HepG2 (cell line): ENCODE measurements around the gene KCND3. TPM values are rescaled to one million over a fixed set of nuclear protein-coding genes. Genes with fewer than 3 reads are reported as not detected.

Experiments used
- CBX1 ChIP-seq: IDR thresholded peaks from one replicate; pipeline ENCODE4 v1.6.1; 2016; ENCODE audit warnings: antibody characterized with exemption, low read depth
- CCDC6 ChIP-seq: sonication (generic); formaldehyde crosslinking; IDR thresholded peaks from 2 replicates; pipeline ENCODE4 v1.8.1; 2022; ENCODE audit warnings: mild to moderate bottlenecking, missing genetic modification reagents, moderate library complexity
- HOXA3 ChIP-seq: sonication (generic); formaldehyde crosslinking; IDR thresholded peaks from 2 replicates; pipeline ENCODE4 v1.5.0; 2020; ENCODE audit warnings: missing genetic modification reagents
- JUN ChIP-seq: sonication (generic); formaldehyde crosslinking; IDR thresholded peaks from 2 replicates; pipeline ENCODE4 v1.4.0; 2020; ENCODE audit warnings: mild to moderate bottlenecking, missing genetic modification reagents
- JUND ChIP-seq: sonication (generic); formaldehyde crosslinking; IDR thresholded peaks from 2 replicates; pipeline ENCODE4 v1.8.0; 2022; ENCODE audit warnings: mild to moderate bottlenecking, missing genetic modification reagents
- NPAS2 ChIP-seq: sonication (generic); formaldehyde crosslinking; IDR thresholded peaks from 2 replicates; pipeline ENCODE4 v1.8.0; 2022; ENCODE audit warnings: mild to moderate bottlenecking, missing genetic modification reagents, borderline replicate concordance
- NR2F2 ChIP-seq: IDR thresholded peaks from 2 replicates; pipeline ENCODE4 v1.6.1; 2012; ENCODE audit warnings: low read depth, inconsistent platforms, borderline replicate concordance
- RXRB ChIP-seq: IDR thresholded peaks from 2 replicates; pipeline ENCODE4 v1.6.1; 2016; ENCODE audit warnings: borderline replicate concordance, missing genetic modification reagents, missing compliant biosample characterization
- SRY ChIP-seq: sonication (generic); formaldehyde crosslinking; IDR thresholded peaks from 2 replicates; pipeline ENCODE4 v1.8.0; 2022; ENCODE audit warnings: mild to moderate bottlenecking, missing genetic modification reagents
- STAG1 ChIP-seq: sonication (generic); formaldehyde crosslinking; IDR thresholded peaks from 2 replicates; pipeline ENCODE4 v1.4.0; 2020; ENCODE audit warnings: missing genetic modification reagents
- ZNF431 ChIP-seq: sonication (generic); formaldehyde crosslinking; IDR thresholded peaks from 2 replicates; pipeline ENCODE4 v1.9.0; 2022; ENCODE audit warnings: missing genetic modification reagents, low read depth, mild to moderate bottlenecking, borderline replicate concordance
- ZNF557 ChIP-seq: sonication (generic); formaldehyde crosslinking; IDR thresholded peaks from 2 replicates; pipeline ENCODE4 v1.4.0; 2020; ENCODE audit warnings: missing genetic modification reagents
- ZNF607 ChIP-seq: sonication (generic); formaldehyde crosslinking; IDR thresholded peaks from 2 replicates; pipeline ENCODE4 v1.5.1; 2020; ENCODE audit warnings: missing genetic modification reagents, mild to moderate bottlenecking, borderline replicate concordance
- ZNF841 ChIP-seq: sonication (generic); formaldehyde crosslinking; IDR thresholded peaks from 2 replicates; pipeline ENCODE4 v1.8.1; 2023; ENCODE audit warnings: missing genetic modification reagents, borderline replicate concordance
- ZNF850 ChIP-seq: sonication (generic); formaldehyde crosslinking; conservative IDR thresholded peaks from 2 replicates; pipeline ENCODE4 v1.9.0; 2021; ENCODE audit warnings: mild to moderate bottlenecking, missing genetic modification reagents
- ZSCAN20 ChIP-seq: sonication (generic); formaldehyde crosslinking; IDR thresholded peaks from 2 replicates; pipeline ENCODE4 v1.4.0; 2020; ENCODE audit warnings: missing genetic modification reagents, mild to moderate bottlenecking, borderline replicate concordance
- ZSCAN22 ChIP-seq: sonication (generic); formaldehyde crosslinking; IDR thresholded peaks from 2 replicates; pipeline ENCODE4 v1.4.0; 2020; ENCODE audit warnings: mild to moderate bottlenecking, missing genetic modification reagents
- polyA plus RNA-seq, 8 experiments: library from polyadenylated mRNA; depleted of rRNA in 3 of 8; stranded (reverse) in 7 of 8; unstranded in 1 of 8; fragments of >200 nt; fragmentation: Illumina TruSeq in 4 of 8; extraction: Trizol in 4 of 8; gene quantifications; 2 replicates each; pipeline versions ENCODE4 v1.2.1 to v1.2.3, GENCODE V29; 2011 to 2016; ENCODE audit warnings: low read depth in 4 of 8, missing spikeins in 1 of 8, mixed read lengths in 1 of 8; ENCODE audit not compliant: insufficient read depth in 1 of 8
- total RNA-seq, 5 experiments: library from RNA; depleted of rRNA; stranded (reverse); fragments of >200 nt; fragmentation: Illumina TruSeq; extraction: Trizol; gene quantifications; 2 replicates each; pipeline ENCODE4 v1.2.3, GENCODE V29; 2016; ENCODE audit warnings: low read depth in 1 of 5
- TF ChIP-seq, protein P1 (sequence below): sonication (generic); formaldehyde crosslinking; IDR thresholded peaks from 2 replicates; pipeline ENCODE4 v1.4.0; 2020; ENCODE audit warnings: missing genetic modification reagents, borderline replicate concordance
- TF ChIP-seq, protein P2 (sequence below): sonication (generic); formaldehyde crosslinking; IDR thresholded peaks from 2 replicates; pipeline ENCODE4 v1.5.0; 2020; ENCODE audit warnings: missing genetic modification reagents
- TF ChIP-seq, protein P3 (sequence below): sonication (generic); formaldehyde crosslinking; IDR thresholded peaks from 2 replicates; pipeline ENCODE4 v1.5.1; 2020; ENCODE audit warnings: missing genetic modification reagents, mild to moderate bottlenecking, borderline replicate concordance

Gene KCND3
- total and polyA plus RNA-seq, 2 of the 13 experiments (the other 11 are each of a cell fraction or from before 2014, with no cell fraction given), result 0.04 TPM; not detected in 1

DNA sequence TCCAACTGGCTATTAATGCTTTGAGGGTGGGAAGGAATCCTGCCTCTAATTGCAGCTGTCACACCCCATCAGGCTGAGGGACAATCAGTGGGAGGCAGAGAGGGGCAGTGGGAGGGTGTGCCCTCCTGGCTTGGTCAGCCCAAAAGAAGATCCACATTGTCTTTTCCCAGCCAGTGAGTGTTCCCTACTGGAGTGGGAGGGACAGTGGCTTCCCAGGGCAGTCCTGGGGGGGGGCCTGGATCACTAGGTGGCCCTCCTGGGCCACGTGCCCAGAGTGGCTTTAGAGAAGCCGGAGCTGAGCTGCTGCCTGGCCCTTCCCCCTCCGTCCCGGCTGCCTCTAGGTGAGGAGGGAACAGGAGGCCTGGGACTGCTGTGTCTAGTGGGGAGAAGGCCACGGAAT, 264.3 kb downstream of the KCND3 start (continued):
- TF ChIP-seq ZSCAN20 (no peak), ZNF557 (CRISPR knock-in tag) (no peak), ZSCAN22 (CRISPR knock-in tag) (no peak), JUN (CRISPR knock-in tag) (no peak), SRY (no peak), ZNF431 (CRISPR knock-in tag) (no peak), ZNF841 (no peak), CCDC6 (CRISPR knock-in tag) (no peak), NPAS2 (no peak), JUND (no peak), ZNF850 (CRISPR knock-in tag) (no peak), RXRB (CRISPR knock-in tag) (no peak), NR2F2 (no peak), ZNF607 (no peak), CBX1 (no peak), STAG1 (CRISPR knock-in tag) (0 out of 2 replicates have a peak, but pooled peaks have one; percentile 19), HOXA3 (CRISPR knock-in tag) (0 out of 2 replicates have a peak, but pooled peaks have one; percentile 13)
- TF ChIP-seq, protein P1, sequence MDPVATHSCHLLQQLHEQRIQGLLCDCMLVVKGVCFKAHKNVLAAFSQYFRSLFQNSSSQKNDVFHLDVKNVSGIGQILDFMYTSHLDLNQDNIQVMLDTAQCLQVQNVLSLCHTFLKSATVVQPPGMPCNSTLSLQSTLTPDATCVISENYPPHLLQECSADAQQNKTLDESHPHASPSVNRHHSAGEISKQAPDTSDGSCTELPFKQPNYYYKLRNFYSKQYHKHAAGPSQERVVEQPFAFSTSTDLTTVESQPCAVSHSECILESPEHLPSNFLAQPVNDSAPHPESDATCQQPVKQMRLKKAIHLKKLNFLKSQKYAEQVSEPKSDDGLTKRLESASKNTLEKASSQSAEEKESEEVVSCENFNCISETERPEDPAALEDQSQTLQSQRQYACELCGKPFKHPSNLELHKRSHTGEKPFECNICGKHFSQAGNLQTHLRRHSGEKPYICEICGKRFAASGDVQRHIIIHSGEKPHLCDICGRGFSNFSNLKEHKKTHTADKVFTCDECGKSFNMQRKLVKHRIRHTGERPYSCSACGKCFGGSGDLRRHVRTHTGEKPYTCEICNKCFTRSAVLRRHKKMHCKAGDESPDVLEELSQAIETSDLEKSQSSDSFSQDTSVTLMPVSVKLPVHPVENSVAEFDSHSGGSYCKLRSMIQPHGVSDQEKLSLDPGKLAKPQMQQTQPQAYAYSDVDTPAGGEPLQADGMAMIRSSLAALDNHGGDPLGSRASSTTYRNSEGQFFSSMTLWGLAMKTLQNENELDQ (CRISPR knock-in tag), result no peak
- TF ChIP-seq, protein P2, sequence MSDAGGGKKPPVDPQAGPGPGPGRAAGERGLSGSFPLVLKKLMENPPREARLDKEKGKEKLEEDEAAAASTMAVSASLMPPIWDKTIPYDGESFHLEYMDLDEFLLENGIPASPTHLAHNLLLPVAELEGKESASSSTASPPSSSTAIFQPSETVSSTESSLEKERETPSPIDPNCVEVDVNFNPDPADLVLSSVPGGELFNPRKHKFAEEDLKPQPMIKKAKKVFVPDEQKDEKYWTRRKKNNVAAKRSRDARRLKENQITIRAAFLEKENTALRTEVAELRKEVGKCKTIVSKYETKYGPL, result no peak
- TF ChIP-seq, protein P3, sequence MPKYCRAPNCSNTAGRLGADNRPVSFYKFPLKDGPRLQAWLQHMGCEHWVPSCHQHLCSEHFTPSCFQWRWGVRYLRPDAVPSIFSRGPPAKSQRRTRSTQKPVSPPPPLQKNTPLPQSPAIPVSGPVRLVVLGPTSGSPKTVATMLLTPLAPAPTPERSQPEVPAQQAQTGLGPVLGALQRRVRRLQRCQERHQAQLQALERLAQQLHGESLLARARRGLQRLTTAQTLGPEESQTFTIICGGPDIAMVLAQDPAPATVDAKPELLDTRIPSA (CRISPR knock-in tag), result no peak
